ENCODE measurements around the gene HSP90B1. TPM values are rescaled to one million over a fixed set of nuclear protein-coding genes. Genes with fewer than 3 reads are reported as not detected.

The HSP90B1 gene
- total and polyA plus RNA-seq, 10 of the 15 experiments (the other 5 are each of a cell fraction or from before 2014, with no cell fraction given): 254 to 968 (median 560) TPM

DNA sequence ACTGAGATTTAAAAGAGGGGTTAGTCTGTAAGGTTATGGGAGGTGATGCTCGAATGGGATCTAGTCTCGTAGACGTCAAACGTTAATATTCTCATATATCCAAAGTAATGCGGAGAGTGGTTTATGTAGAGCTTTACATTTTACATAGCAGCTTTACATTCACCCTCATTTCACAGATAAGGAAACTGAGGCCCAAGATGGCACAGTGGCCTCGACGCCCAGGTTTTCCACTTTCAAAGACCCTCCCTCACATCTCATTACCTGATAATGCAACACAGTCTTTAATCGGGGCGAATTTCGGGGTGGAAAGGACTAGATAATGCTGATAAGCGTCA, 35.0 kb downstream of the HSP90B1 start:
- DNase-seq (ENCODE audit: low read depth, low spot score) (no peak), FAIRE-seq (no peak), ATAC-seq (no peak)
- Histone ChIP-seq H3K4me2 (ENCODE audit: control insufficient read depth, insufficient read depth) (peak overlapping the region; percentile 93), H3K4me3 (peak overlapping the region; percentile 92), H3K27me3 (replicated peaks in 1 of 2; ENCODE audit: control insufficient read depth in 2 of 2, insufficient read depth in 2 of 2, low read length in 1 of 2) (no peaks in the 10 kb centered on the region), H3K36me3 (ENCODE audit: control insufficient read depth in 2 of 2, insufficient read depth in 2 of 2, low read length in 1 of 2) (peaks cover 0 to 8% of the 10 kb centered on the region in 2 experiments; a peak in 2 of 4 replicates), H3K4me1 (ENCODE audit: control insufficient read depth, insufficient read depth, low read length) (peaks cover 10% of the 10 kb centered on the region), H3K79me2 (ENCODE audit: control insufficient read depth, insufficient read depth, low read length) (peaks cover 63% of the 10 kb centered on the region), H3K27ac (ENCODE audit: control insufficient read depth, insufficient read depth) (peak overlapping the region; percentile 94), H3K9me3 (replicated peaks; ENCODE audit: control insufficient read depth, insufficient read depth, low read length) (no peaks in the 10 kb centered on the region), H4K20me1 (ENCODE audit: control insufficient read depth, insufficient read depth) (no peaks in the 10 kb centered on the region), H3K9ac (ENCODE audit: control insufficient read depth, insufficient read depth, low read length) (peak overlapping the region; percentile 95), H2AFZ (ENCODE audit: control insufficient read depth, low read depth, low read length) (peak overlapping the region; percentile 77)
- TF ChIP-seq RELB (IDR thresholded peaks at IDR 0.05; ENCODE audit: low read depth) (no peak), JUNB (IDR thresholded peaks at IDR 0.05) (no peak), PRDM15 (CRISPR knock-in tag; IDR thresholded peaks at IDR 0.05) (no peak), SMC3 (IDR thresholded peaks at IDR 0.05; ENCODE audit: borderline replicate concordance, low read length) (no peak), MTA2 (IDR thresholded peaks at IDR 0.05; ENCODE audit: low read depth) (0 out of 2 replicates have a peak, but pooled peaks have one; percentile 30)
- TF ChIP-seq, protein P1, sequence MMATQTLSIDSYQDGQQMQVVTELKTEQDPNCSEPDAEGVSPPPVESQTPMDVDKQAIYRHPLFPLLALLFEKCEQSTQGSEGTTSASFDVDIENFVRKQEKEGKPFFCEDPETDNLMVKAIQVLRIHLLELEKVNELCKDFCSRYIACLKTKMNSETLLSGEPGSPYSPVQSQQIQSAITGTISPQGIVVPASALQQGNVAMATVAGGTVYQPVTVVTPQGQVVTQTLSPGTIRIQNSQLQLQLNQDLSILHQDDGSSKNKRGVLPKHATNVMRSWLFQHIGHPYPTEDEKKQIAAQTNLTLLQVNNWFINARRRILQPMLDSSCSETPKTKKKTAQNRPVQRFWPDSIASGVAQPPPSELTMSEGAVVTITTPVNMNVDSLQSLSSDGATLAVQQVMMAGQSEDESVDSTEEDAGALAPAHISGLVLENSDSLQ (IDR thresholded peaks at IDR 0.05): no peak
- ChIA-PET SMC1A (ENCODE audit: uncharacterized antibody, unreplicated experiment) (interaction anchor here (1.0 to 6.6 kb wide), 13 partner anchors 8 to 144 kb away, joined by 3 to 67 read pairs (median 9); partner anchors contain the start of gene HSP90B1), RAD21 (ENCODE audit: unreplicated experiment) (interaction anchor here (0.7 to 4.9 kb wide), 11 partner anchors 9 to 98 kb away, joined by 3 to 34 read pairs (median 7); partner anchors contain the start of gene HSP90B1), CTCF (interaction anchor here (0.5 to 5.6 kb wide), 11 partner anchors 9 to 144 kb away, joined by 3 to 33 read pairs (median 4); a partner anchor contains a TSS), POLR2A (interaction anchor here (0.6 to 4.9 kb wide), 17 partner anchors 9 to 323 kb away, joined by 3 to 52 read pairs (median 4); partner anchors contain the start of genes HCFC2, HSP90B1 and NT5DC3)
- intact Hi-C loops (cut with micrococcal nuclease; ENCODE audit: unreplicated experiment): loop anchor here (1.0 to 10.0 kb wide), 5 partner anchors 8 to 320 kb away; partner anchors contain the start of gene HSP90B1
- in situ Hi-C loops (cut with MboI): no loop called here
- BruUV-seq (replicated peaks): TSS peak; percentile 98
- WGBS (ENCODE audit: insufficient coverage, insufficient replicate concordance, low lambda C conversion rate, missing lambda C conversion rate): under 1% methylated on average over 11 of the region's 11 CpGs
